Measurements from ENCODE around the gene MIS18BP1.

- TF ChIP-seq, protein P1, sequence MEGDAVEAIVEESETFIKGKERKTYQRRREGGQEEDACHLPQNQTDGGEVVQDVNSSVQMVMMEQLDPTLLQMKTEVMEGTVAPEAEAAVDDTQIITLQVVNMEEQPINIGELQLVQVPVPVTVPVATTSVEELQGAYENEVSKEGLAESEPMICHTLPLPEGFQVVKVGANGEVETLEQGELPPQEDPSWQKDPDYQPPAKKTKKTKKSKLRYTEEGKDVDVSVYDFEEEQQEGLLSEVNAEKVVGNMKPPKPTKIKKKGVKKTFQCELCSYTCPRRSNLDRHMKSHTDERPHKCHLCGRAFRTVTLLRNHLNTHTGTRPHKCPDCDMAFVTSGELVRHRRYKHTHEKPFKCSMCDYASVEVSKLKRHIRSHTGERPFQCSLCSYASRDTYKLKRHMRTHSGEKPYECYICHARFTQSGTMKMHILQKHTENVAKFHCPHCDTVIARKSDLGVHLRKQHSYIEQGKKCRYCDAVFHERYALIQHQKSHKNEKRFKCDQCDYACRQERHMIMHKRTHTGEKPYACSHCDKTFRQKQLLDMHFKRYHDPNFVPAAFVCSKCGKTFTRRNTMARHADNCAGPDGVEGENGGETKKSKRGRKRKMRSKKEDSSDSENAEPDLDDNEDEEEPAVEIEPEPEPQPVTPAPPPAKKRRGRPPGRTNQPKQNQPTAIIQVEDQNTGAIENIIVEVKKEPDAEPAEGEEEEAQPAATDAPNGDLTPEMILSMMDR (conservative IDR thresholded peaks at IDR 0.05; ENCODE audit: low read depth, low read length), result no peak
- no peak for TF ChIP-seq RAD21 (IDR thresholded peaks at IDR 0.05; ENCODE audit: low read length)
- no peak for TF ChIP-seq POLR2A (IDR thresholded peaks at IDR 0.05; ENCODE audit: low read depth, low read length)
Observed at GRCh38 chr14:45199230-45199629, 53.8 kb downstream of the MIS18BP1 start.
